C4-2B (cell line): ENCODE results near the gene ADGRA3.

ENCODE experiments used
- H3K27ac ChIP-seq: fragments of 450-650 bp; 2 replicates; pipeline ENCODE4 v1.5.1; 2017
- CTCF ChIP-seq: fragments of 450-650 bp; conservative IDR thresholded peaks from 2 replicates; pipeline ENCODE4 v1.5.1; 2017; ENCODE audit warnings: mild to moderate bottlenecking
- ZFX ChIP-seq: fragments of 450-650 bp; IDR thresholded peaks from 2 replicates; pipeline ENCODE4 v1.6.1; 2017

Gene ADGRA3

DNA sequence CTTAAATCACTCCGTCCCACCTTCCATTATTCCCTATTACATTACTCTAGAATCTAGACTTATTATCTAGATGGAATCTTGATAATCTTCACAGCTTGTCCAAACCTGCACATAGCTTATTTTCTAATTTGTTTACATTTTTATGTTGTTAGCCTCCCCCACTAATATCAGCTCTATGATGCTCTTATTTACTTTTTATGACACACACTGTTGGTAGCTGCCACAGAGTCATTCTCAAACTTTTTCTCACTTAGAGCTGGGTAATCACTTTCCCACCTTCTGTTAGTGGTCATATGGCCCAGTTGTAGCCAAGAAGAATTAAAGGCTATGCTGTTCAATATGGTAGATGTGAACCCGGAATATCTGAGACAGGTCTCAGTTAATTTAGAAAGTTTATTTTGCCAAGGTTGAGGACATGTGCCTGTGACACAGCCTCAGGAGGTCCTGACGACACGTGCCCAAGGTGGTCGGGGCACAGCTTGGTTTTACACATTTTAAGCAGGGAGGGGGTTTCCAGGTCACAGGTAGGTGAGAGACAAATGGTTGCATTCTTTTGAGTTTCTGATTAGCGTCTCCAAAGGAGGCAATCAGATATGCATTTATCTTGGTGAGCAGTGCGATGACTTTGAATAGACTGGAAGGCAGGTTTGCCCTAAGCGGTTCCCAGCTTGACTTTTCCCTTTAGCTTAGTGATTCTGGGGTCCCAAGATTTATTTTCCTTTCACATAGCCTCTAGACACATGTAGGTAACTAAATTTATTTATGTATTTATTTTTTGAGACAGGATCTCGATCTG is 7.0 kb upstream of the ADGRA3 start:
- no peak for TF ChIP-seq ZFX
- no peak for TF ChIP-seq CTCF
- no peak overlapping the region for H3K27ac ChIP-seq

DNA sequence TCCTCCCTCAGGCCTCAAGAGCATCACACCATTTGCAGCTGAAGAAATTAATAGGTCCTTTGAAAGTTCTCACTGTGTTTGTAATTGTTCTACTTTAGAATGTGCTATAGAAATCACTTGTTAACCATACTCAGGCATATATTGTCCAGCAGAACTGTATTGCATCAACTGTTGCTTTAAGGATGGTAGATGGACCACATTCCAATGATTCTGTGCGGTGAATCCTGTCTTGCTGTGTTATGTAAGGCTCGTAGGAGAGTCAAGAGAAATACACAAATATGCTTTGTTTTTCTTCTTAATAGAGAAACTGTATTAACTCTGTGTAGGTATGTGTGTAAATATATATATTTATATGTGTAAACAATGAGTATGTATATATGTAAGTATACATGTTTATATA is 6.3 kb upstream of the ADGRA3 start:
- no peak overlapping the region for H3K27ac ChIP-seq
- no peak for TF ChIP-seq ZFX
- no peak for TF ChIP-seq CTCF

DNA sequence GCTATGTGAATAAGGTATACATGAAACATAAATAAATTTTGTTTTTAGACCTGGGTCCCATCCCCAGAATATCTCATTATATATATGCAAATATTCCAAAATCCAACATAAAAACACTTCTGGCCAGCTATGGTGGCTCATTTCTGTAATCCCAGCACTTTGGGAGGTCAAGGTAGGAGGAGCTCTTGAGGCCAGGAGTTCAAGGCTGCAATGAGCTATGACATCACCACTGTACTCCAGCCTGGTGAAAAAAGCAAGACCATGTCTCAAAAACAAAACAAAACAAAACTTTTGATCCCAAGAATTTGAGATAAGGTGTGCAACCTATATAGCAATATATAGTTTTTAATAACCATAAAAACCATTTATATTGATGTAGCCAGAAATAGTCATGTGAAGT is 5.4 kb upstream of the ADGRA3 start:
- no peak overlapping the region for H3K27ac ChIP-seq
- TF ChIP-seq CTCF: no peak
- TF ChIP-seq ZFX: no peak

DNA sequence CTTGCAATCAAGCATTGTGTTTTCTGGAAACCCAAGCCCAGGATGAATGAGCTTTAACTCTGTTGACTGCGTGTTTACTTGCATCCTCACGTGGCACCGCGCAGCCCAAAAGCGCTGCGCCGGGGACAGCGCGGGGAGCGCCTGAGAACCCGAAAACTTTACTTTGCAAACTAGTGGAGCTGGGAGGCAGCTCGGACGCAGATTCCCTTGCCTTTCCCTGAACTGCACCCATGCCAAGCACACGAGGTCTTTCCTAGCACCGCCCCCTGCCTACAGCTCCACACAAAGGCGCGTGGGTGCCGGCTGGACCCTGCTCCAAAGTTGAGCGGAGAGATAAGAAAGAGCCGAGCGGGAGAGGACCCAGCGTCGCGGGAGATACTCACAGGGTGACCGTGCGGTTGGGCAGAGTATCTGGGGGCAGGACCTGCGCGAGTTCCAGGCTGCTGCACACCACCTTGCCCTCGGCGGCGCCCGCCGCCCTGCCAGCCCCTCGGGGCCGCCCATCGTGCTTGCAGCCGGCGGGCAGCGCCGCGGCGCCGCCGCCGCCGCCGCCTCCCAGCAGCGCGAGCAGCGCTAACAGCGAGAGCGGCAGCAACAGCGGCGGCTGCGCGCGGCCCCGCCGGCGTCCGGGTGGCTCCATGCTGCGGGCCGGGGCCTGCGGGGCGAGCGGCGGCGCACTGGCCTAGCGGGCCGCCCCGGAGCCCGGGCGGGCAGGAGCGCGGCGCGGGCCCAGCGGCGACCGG is 550 bp downstream of the ADGRA3 start:
- peak overlapping the region; percentile 79 for H3K27ac ChIP-seq
- TF ChIP-seq CTCF (0 out of 2 replicates have a peak, but pooled peaks have one; percentile 12), ZFX (peak; percentile 92)

DNA sequence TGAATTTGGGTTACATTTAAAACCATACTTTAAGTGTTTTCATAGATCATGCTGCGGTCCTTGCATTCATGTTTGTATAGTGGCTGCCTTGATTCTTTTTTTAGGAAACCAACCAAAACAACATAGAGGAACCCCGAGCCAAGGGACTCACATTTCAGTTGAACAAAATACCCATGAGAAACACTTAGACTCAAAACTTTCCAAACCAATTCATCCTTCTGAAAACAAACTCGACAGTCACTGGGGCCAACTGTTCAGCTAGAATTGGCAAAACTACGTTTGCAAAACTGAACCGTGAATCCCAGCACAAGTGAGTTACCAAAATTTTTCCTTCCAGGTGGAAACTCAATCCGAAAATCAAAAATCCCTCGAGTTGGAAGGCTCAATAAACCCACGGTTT is 1.4 kb downstream of the ADGRA3 start:
- TF ChIP-seq ZFX (no peak), CTCF (no peak)
- no peak overlapping the region; the same call in 1 of the 2 replicates for H3K27ac ChIP-seq

GRCh38 chr4:22514001-22514400 is 1.9 kb downstream of the ADGRA3 start:
- no peak for TF ChIP-seq CTCF
- TF ChIP-seq ZFX: no peak

DNA sequence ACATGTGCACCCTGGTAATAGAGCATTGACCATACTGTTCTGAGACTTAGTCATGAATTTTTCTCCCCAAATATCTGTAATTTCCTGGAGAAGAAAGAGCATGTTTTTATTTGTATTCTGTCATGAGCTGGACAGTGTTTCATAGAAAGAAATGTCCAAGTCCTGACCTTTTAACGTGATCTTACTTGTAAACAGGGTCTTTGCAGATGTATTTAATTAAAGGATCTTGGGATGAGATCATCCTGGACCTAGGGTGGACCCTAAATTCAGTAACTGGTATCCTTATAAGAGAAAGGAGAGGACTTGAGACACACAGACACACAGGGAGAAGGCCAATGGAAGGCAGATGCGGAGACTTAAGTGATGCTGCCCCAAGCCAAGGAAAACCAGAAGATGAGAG is 3.6 kb downstream of the ADGRA3 start:
- TF ChIP-seq ZFX (no peak), CTCF (no peak)
- no peak overlapping the region for H3K27ac ChIP-seq

More at GRCh38 chr4:22514001-22514400, 1.9 kb downstream of the ADGRA3 start:
- no peak overlapping the region for H3K27ac ChIP-seq
